Measurements from ENCODE around the gene RFTN1. TPM values are rescaled to one million over a fixed set of nuclear protein-coding genes. Genes with fewer than 3 reads are reported as not detected.

Gene RFTN1
- total RNA-seq, 1 donor from 2014 or later = 41.8 TPM

DNA sequence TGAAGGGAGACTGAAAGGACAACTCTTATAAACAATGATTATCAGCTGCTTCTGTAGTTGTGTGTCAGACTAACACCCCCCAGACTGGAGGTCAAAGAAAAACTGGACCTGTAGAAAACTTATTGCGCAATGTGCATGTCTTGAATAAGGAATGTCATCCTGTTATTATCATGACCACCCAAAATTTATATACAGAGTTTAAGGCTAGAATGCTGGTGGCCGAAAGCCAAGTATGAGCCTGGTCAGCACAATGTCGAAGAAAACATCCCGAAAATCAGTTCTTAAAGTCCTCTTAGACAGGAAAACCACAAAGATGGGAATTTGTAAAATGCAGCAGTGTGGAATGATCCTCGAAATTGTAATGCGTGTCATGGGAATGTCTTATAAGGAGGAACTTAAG lies 29.3 kb downstream of the RFTN1 start:
- H3K27ac Mint-ChIP-seq (ENCODE audit: unreplicated experiment) = no peak overlapping the region
- no peak for DNase-seq (ENCODE audit: low spot score)
- H3K9me3 Mint-ChIP-seq (ENCODE audit: unreplicated experiment) = no peaks in the 10 kb centered on the region
- H3K27me3 Mint-ChIP-seq (ENCODE audit: unreplicated experiment) = peaks cover 7% of the 10 kb centered on the region
- peaks cover 28% of the 10 kb centered on the region for H3K36me3 Mint-ChIP-seq (ENCODE audit: low read depth, unreplicated experiment)
- no peak overlapping the region for H3K4me3 Mint-ChIP-seq (ENCODE audit: unreplicated experiment)
- H3K4me1 Mint-ChIP-seq (ENCODE audit: unreplicated experiment) = peaks cover 19% of the 10 kb centered on the region
- TF ChIP-seq, protein P1, sequence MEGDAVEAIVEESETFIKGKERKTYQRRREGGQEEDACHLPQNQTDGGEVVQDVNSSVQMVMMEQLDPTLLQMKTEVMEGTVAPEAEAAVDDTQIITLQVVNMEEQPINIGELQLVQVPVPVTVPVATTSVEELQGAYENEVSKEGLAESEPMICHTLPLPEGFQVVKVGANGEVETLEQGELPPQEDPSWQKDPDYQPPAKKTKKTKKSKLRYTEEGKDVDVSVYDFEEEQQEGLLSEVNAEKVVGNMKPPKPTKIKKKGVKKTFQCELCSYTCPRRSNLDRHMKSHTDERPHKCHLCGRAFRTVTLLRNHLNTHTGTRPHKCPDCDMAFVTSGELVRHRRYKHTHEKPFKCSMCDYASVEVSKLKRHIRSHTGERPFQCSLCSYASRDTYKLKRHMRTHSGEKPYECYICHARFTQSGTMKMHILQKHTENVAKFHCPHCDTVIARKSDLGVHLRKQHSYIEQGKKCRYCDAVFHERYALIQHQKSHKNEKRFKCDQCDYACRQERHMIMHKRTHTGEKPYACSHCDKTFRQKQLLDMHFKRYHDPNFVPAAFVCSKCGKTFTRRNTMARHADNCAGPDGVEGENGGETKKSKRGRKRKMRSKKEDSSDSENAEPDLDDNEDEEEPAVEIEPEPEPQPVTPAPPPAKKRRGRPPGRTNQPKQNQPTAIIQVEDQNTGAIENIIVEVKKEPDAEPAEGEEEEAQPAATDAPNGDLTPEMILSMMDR (IDR thresholded peaks at IDR 0.05; ENCODE audit: unreplicated experiment) = no peak

DNA sequence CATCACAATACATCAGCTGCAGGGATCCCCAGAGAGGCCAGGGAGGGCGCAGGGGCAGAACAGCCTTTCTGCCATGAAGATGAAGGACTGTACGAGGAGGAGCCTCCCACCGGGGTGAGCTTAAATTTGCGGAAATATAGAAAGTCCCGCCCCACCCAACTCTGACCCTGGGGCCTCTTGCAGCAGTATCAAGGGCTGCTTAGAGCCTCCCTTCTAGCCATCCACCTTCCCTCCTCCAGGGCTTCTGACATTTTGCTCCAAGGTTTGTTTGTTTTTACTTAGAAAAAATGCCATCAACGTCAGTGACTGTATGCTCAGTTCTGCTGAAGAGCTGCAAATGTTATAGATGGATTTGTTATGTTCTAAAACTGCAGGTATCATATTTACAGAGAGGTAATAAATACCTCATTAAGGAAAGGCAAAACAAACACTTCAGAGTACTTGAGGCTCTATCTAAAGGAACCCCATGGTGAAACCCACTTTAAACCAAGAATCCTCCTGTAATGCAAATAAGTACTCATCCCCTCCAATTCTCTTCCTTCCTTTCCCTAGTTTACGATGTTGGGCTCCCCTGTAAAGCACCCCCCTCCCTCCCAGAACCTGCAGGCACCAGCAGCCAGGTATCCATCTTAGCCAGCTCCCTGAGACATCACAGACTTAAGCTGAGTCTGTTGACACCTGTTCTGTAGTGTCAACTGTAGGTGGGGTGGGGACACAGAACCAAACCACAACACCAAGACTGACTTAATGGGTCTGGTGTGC lies 30.5 kb downstream of the RFTN1 start:
- Mint-ChIP-seq H3K4me1 (ENCODE audit: unreplicated experiment) (peaks cover 19% of the 10 kb centered on the region), H3K27me3 (ENCODE audit: unreplicated experiment) (peaks cover 7% of the 10 kb centered on the region), H3K4me3 (ENCODE audit: unreplicated experiment) (no peak overlapping the region), H3K36me3 (ENCODE audit: low read depth, unreplicated experiment) (peaks cover 26% of the 10 kb centered on the region), H3K27ac (ENCODE audit: unreplicated experiment) (no peak overlapping the region), H3K9me3 (ENCODE audit: unreplicated experiment) (no peaks in the 10 kb centered on the region)
- TF ChIP-seq, protein P1 (IDR thresholded peaks at IDR 0.05; ENCODE audit: unreplicated experiment) = no peak
- no peak for DNase-seq (ENCODE audit: low spot score)

GRCh38 chr3:16482194-16482769 lies 31.2 kb downstream of the RFTN1 start:
- peaks cover 19% of the 10 kb centered on the region for H3K4me1 Mint-ChIP-seq (ENCODE audit: unreplicated experiment)
- no peak for DNase-seq (ENCODE audit: low spot score)
- H3K27me3 Mint-ChIP-seq (ENCODE audit: unreplicated experiment) = peaks cover 7% of the 10 kb centered on the region
- peaks cover 29% of the 10 kb centered on the region for H3K36me3 Mint-ChIP-seq (ENCODE audit: low read depth, unreplicated experiment)
- TF ChIP-seq, protein P1 (IDR thresholded peaks at IDR 0.05; ENCODE audit: unreplicated experiment) = no peak
- H3K4me3 Mint-ChIP-seq (ENCODE audit: unreplicated experiment) = no peak overlapping the region
- no peak overlapping the region for H3K27ac Mint-ChIP-seq (ENCODE audit: unreplicated experiment)
- H3K9me3 Mint-ChIP-seq (ENCODE audit: unreplicated experiment) = no peaks in the 10 kb centered on the region

- Mint-ChIP-seq H3K27ac (ENCODE audit: unreplicated experiment) (no peak overlapping the region), H3K27me3 (ENCODE audit: unreplicated experiment) (peaks cover 7% of the 10 kb centered on the region), H3K9me3 (ENCODE audit: unreplicated experiment) (no peaks in the 10 kb centered on the region), H3K36me3 (ENCODE audit: low read depth, unreplicated experiment) (peaks cover 30% of the 10 kb centered on the region), H3K4me1 (ENCODE audit: unreplicated experiment) (peaks cover 19% of the 10 kb centered on the region), H3K4me3 (ENCODE audit: unreplicated experiment) (no peak overlapping the region)
- TF ChIP-seq, protein P1 (IDR thresholded peaks at IDR 0.05; ENCODE audit: unreplicated experiment) = no peak
- no peak for DNase-seq (ENCODE audit: low spot score)
Observed at GRCh38 chr3:16481546-16481897, 32.0 kb downstream of the RFTN1 start.

DNA sequence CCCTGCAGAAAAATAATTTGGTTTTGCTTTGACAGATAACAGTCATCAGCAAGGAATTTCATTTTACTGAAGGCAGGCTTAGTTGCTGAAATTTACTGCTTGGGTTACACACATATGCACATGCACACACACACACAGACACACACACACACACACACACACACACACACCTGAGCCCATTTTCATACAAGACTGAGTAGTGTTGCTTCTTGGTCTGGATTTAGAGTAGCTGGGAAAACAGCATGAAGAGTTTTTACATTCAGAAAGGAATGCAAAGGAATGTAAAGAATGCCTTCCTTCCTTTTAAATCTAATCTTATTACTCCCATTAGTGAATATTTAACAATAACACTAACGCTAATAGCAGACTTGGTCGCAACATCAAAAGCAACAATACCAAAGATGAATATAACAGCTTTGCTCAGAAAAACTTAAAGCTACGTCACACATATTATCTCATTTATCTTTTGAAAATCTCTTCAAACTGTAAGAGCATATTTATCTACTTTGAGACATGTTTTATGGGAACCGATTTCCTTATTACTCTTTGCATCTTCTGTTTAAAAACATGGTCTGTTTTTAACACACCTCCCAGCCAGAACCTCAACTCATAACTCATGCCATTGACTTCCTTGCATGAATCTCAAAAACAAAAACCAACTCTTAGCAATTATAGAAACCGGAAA lies 32.5 kb downstream of the RFTN1 start:
- Mint-ChIP-seq H3K36me3 (ENCODE audit: low read depth, unreplicated experiment) (peaks cover 29% of the 10 kb centered on the region), H3K4me3 (ENCODE audit: unreplicated experiment) (no peak overlapping the region), H3K27me3 (ENCODE audit: unreplicated experiment) (peaks cover 6% of the 10 kb centered on the region), H3K4me1 (ENCODE audit: unreplicated experiment) (peaks cover 19% of the 10 kb centered on the region), H3K27ac (ENCODE audit: unreplicated experiment) (no peak overlapping the region), H3K9me3 (ENCODE audit: unreplicated experiment) (no peaks in the 10 kb centered on the region)
- DNase-seq (ENCODE audit: low spot score) = no peak
- TF ChIP-seq, protein P1 (IDR thresholded peaks at IDR 0.05; ENCODE audit: unreplicated experiment) = no peak
